Sigmoid colon (tissue), 7 donors: Measurements from ENCODE around the gene NFIA. TPM values are rescaled to one million over a fixed set of nuclear protein-coding genes. Genes with fewer than 3 reads are reported as not detected.
A peak's percentile ranks its signal among the peaks of the same experiment; 100 is the strongest.

ENCODE experiments used
- DNase-seq: peaks from one replicate; pipeline ENCODE4 v3.0.0-alpha.2; 2019
- H3K27ac ChIP-seq, 4 donors: fragments of 200-600 bp; sonication (generic); one replicate each; pipeline ENCODE4 v1.5.1; 2016 to 2019; ENCODE audit warnings: mild to moderate bottlenecking in 1 of 4
- H3K27me3 ChIP-seq, 3 donors: fragments of 200-600 bp; sonication (generic); one replicate each; pipeline ENCODE4 v1.5.1; 2019; ENCODE audit warnings: mild to moderate bottlenecking in 1 of 3
- H3K36me3 ChIP-seq, 4 donors: fragments of 200-600 bp; sonication (generic); one replicate each; pipeline ENCODE4 v1.5.1; 2016 to 2019
- H3K4me1 ChIP-seq, 4 donors: fragments of 200-600 bp; sonication (generic); one replicate each; pipeline ENCODE4 v1.5.1; 2017 to 2019
- H3K4me3 ChIP-seq, 4 donors: fragments of 200-600 bp; sonication (generic); one replicate each; pipeline ENCODE4 v1.5.1; 2017 to 2019; ENCODE audit warnings: mild to moderate bottlenecking in 2 of 4, moderate library complexity in 1 of 4
- H3K9me3 ChIP-seq, 4 donors: fragments of 200-600 bp in 3 of 4; sonication (generic) in 3 of 4; one replicate each; pipeline versions ENCODE4 v1.5.1 to v1.6.1; 2013 to 2019
- EP300 ChIP-seq, 4 donors: sonication (generic); formaldehyde crosslinking; IDR thresholded peaks; one replicate each; pipeline ENCODE4 v1.6.1; 2017; ENCODE audit warnings: antibody characterized with exemption in 4 of 4
- POLR2A ChIP-seq, 2 donors: fragments of 450-650 bp; IDR thresholded peaks; one replicate each; pipeline ENCODE4 v1.6.1; 2016; ENCODE audit warnings: antibody characterized with exemption in 2 of 2, mild to moderate bottlenecking in 2 of 2, moderate library complexity in 2 of 2
- POLR2AphosphoS5 ChIP-seq, 4 donors: sonication (generic); formaldehyde crosslinking; IDR thresholded peaks; one replicate each; pipeline ENCODE4 v1.6.1; 2017; ENCODE audit warnings: antibody characterized with exemption in 4 of 4
- WGBS, 2 donors: extraction: QIAGEN DNeasy Blood & Tissue Kit; methylation state at CpG; one replicate each; pipeline ENCODE4 v1.1.7; 2013; 5-methylcytosine and 5-hydroxymethylcytosine counted together
- intact Hi-C: fragments of 100-400 bp; cut with DNase I; formaldehyde crosslinking; loops from one replicate; pipeline ENCODE4 v1.15.1; 2023
- polyA plus RNA-seq, 3 donors: library from polyadenylated mRNA; stranded (reverse); fragments of 200-250 nt; gene quantifications; one replicate each; pipeline ENCODE4 v1.2.3, GENCODE V29; 2013
- total RNA-seq, 4 donors: library from RNA; depleted of rRNA; stranded (reverse); fragments of >200 nt; gene quantifications; one replicate each; pipeline ENCODE4 v1.1.0, GENCODE V29; 2016
- TF ChIP-seq, protein P1 (sequence below), 4 experiments: fragments of 450-650 bp in 3 of 4; fragments of 200-600 bp in 1 of 4; IDR thresholded peaks; one replicate each; pipeline ENCODE4 v1.5.1; 2016 to 2019; ENCODE audit warnings: antibody characterized with exemption in 4 of 4, mild to moderate bottlenecking in 3 of 4, moderate library complexity in 2 of 4
- donor health status: healthy with polysubstance abuse.
- donor health status: Bipolar disorder and iron deficiency.
- donor health status: healthy.

Gene NFIA
- total and polyA plus RNA-seq, 7 donors, result 2.3 to 154 (median 79.7) TPM

- Histone ChIP-seq H3K36me3 (no peaks in the 10 kb centered on the region), H3K9me3 (no peaks in the 10 kb centered on the region), H3K27ac (peak overlapping the region; percentile 70 to 78 (median 76)), H3K4me3 (peak overlapping the region in 3 of 4 donors; percentile 1 to 14 (median 3)), H3K4me1 (peaks cover 0 to 33% (median 29%) of the 10 kb centered on the region in 4 donors), H3K27me3 (no peaks in the 10 kb centered on the region)
- TF ChIP-seq POLR2A (IDR thresholded peaks at IDR 0.05), result no peak
- TF ChIP-seq, protein P1, sequence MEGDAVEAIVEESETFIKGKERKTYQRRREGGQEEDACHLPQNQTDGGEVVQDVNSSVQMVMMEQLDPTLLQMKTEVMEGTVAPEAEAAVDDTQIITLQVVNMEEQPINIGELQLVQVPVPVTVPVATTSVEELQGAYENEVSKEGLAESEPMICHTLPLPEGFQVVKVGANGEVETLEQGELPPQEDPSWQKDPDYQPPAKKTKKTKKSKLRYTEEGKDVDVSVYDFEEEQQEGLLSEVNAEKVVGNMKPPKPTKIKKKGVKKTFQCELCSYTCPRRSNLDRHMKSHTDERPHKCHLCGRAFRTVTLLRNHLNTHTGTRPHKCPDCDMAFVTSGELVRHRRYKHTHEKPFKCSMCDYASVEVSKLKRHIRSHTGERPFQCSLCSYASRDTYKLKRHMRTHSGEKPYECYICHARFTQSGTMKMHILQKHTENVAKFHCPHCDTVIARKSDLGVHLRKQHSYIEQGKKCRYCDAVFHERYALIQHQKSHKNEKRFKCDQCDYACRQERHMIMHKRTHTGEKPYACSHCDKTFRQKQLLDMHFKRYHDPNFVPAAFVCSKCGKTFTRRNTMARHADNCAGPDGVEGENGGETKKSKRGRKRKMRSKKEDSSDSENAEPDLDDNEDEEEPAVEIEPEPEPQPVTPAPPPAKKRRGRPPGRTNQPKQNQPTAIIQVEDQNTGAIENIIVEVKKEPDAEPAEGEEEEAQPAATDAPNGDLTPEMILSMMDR (IDR thresholded peaks at IDR 0.05), result no peak
- DNase-seq, result no peak
- WGBS, 2 donors, result 16 to 36% methylated on average over 6 of the region's 6 CpGs
- intact Hi-C loops, result loop anchor here (5.0 kb wide), 1 partner anchor 50 kb away; no protein-coding TSS in a partner anchor
Observed at GRCh38 chr1:61132645-61133334, 50.4 kb downstream of the NFIA start.

DNA sequence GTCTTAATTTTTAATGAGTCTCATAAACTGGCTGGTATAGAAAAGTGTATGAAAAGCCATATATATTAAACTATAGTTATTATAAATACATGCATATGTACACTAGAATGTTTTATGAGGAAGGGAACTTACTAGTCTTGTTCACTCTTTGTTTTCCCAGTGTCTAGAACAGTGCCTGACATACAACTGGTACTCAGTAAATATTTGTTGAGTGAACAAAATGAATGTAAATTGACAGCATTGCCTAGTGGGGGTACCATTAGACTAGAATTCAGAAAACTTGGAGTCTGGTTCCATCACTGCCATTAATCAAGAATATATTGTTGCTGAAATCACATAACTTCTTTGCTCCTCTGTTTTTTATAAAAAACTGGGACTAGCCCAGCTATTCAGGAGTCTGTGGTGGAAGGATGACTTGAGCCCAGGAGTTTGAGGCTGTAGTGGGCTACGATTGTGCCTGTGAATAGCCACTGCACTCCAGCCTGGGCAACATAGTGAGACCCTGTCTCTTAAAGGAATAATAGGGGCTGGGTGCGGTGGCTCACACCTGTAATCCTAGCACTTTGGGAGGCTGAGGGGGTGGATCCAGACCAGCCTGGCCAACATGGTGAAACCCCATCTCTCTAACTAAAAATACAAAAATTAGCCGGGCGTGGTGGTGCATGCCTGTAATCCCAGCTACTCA, 51.1 kb downstream of the NFIA start:
- H3K36me3 ChIP-seq, result no peaks in the 10 kb centered on the region
- H3K9me3 ChIP-seq, result no peaks in the 10 kb centered on the region
- H3K4me3 ChIP-seq, result no peak overlapping the region
- no peak for DNase-seq
- intact Hi-C loops, result loop anchor here (5.0 kb wide), 1 partner anchor 49 kb away; no protein-coding TSS in a partner anchor
- peaks cover 0 to 33% (median 29%) of the 10 kb centered on the region in 4 donors for H3K4me1 ChIP-seq
- WGBS, 2 donors, result 95 to 96% methylated on average over 4 of the region's 4 CpGs
- H3K27ac ChIP-seq, result peak overlapping the region; percentile 70 to 78 (median 76)
- H3K27me3 ChIP-seq, result no peaks in the 10 kb centered on the region
- TF ChIP-seq EP300 (IDR thresholded peaks at IDR 0.05) (no peak), POLR2A (IDR thresholded peaks at IDR 0.05) (no peak), POLR2AphosphoS5 (IDR thresholded peaks at IDR 0.05) (no peak)
- TF ChIP-seq, protein P1 (IDR thresholded peaks at IDR 0.05), result no peak

- TF ChIP-seq POLR2A (IDR thresholded peaks at IDR 0.05) (no peak), EP300 (IDR thresholded peaks at IDR 0.05) (no peak), POLR2AphosphoS5 (IDR thresholded peaks at IDR 0.05) (no peak)
- TF ChIP-seq, protein P1 (IDR thresholded peaks at IDR 0.05), result no peak
- Histone ChIP-seq H3K36me3 (no peaks in the 10 kb centered on the region), H3K27me3 (no peaks in the 10 kb centered on the region), H3K27ac (no peak overlapping the region), H3K4me1 (peaks cover 0 to 45% (median 39%) of the 10 kb centered on the region in 4 donors), H3K4me3 (no peak overlapping the region), H3K9me3 (no peaks in the 10 kb centered on the region)
- DNase-seq, result no peak
- intact Hi-C loops, result no loop called here
- WGBS, 2 donors, result 95 to 96% methylated on average over 3 of the region's 3 CpGs
Observed at GRCh38 chr1:61135291-61135690, 52.9 kb downstream of the NFIA start.

- H3K36me3 ChIP-seq, result no peaks in the 10 kb centered on the region
- WGBS, 2 donors, result 97% methylated on average over 3 of the region's 3 CpGs
- no peak overlapping the region for H3K27ac ChIP-seq
- H3K4me1 ChIP-seq, result peaks cover 0 to 55% (median 44%) of the 10 kb centered on the region in 4 donors
- no peak overlapping the region for H3K4me3 ChIP-seq
- intact Hi-C loops, result no loop called here
- no peak for DNase-seq
- no peaks in the 10 kb centered on the region for H3K27me3 ChIP-seq
- no peaks in the 10 kb centered on the region for H3K9me3 ChIP-seq
- TF ChIP-seq POLR2AphosphoS5 (IDR thresholded peaks at IDR 0.05), result no peak
- TF ChIP-seq, protein P1 (IDR thresholded peaks at IDR 0.05), result no peak
- no peak for TF ChIP-seq EP300 (IDR thresholded peaks at IDR 0.05)
- no peak for TF ChIP-seq POLR2A (IDR thresholded peaks at IDR 0.05)
Observed at GRCh38 chr1:61138305-61138704, 55.9 kb downstream of the NFIA start.
